Caco-2 (cell line): ENCODE data around the gene ADH1C. TPM values are rescaled to one million over a fixed set of nuclear protein-coding genes. Genes with fewer than 3 reads are reported as not detected.
"Not testable (repeated sequence)": the region's sequence is repeated elsewhere in the genome, so short reads cannot be mapped to it uniquely, and the experiment has no call there.

ENCODE experiments used
- BruUV-seq: library from RNA; stranded (reverse); fragments of 400-500 nt; replicated peaks from 2 replicates; lab custom pipeline; 2021; lab: Mats Ljungman, UMichigan
- CTCF ChIA-PET: fragments of 300-600 bp; sonication (Branson Sonifier 250); formaldehyde crosslinking; loops from one replicate; lab custom pipeline; 2022; ENCODE audit warnings: antibody characterized with exemption; lab: Charles Lee
- POLR2A ChIA-PET: fragments of 300-600 bp; sonication (Branson Sonifier 250); formaldehyde crosslinking; loops from one replicate; lab custom pipeline; 2022; ENCODE audit warnings: antibody characterized with exemption; lab: Charles Lee
- DNase-seq, 2 experiments: peaks; one replicate each; pipeline versions ENCODE4 v3.0.0 to v3.0.0-alpha.2; 2020 to 2022
- H3K27me3 ChIP-seq: replicated peaks from 2 replicates; pipeline ENCODE4 v1.6.0; 2011; ENCODE audit warnings: low read length; ENCODE audit not compliant: control insufficient read depth, insufficient read depth
- H3K36me3 ChIP-seq: 2 replicates; pipeline ENCODE4 v1.5.1; 2011; ENCODE audit warnings: low read length; ENCODE audit not compliant: control insufficient read depth, insufficient read depth
- H3K4me1 ChIP-seq: fragments of 250-450 bp; sonication (Bioruptor Pico); 2 replicates; pipeline ENCODE4 v1.5.1; 2020; ENCODE audit warnings: mild to moderate bottlenecking
- H3K4me3 ChIP-seq: 2 replicates; pipeline ENCODE4 v1.5.1; 2011; ENCODE audit warnings: low read depth, mild to moderate bottlenecking, control low read depth, low read length
- H3K9me3 ChIP-seq: fragments of 250-450 bp; sonication (Bioruptor Pico); 2 replicates; pipeline ENCODE4 v1.5.1; 2020; ENCODE audit warnings: mild to moderate bottlenecking, moderate library complexity
- H3K27ac Mint-ChIP-seq: one replicate; pipeline ENCODE4 v1.8.0; 2022; ENCODE audit warnings: mixed read lengths; ENCODE audit not compliant: unreplicated experiment
- H3K27me3 Mint-ChIP-seq: one replicate; pipeline ENCODE4 v1.8.0; 2022; ENCODE audit warnings: mixed read lengths; ENCODE audit not compliant: insufficient read depth, unreplicated experiment
- H3K36me3 Mint-ChIP-seq: one replicate; pipeline ENCODE4 v1.8.0; 2022; ENCODE audit warnings: mild to moderate bottlenecking, mixed read lengths; ENCODE audit not compliant: insufficient read depth, unreplicated experiment
- H3K4me1 Mint-ChIP-seq: one replicate; pipeline ENCODE4 v1.8.0; 2022; ENCODE audit warnings: low read depth, mixed read lengths; ENCODE audit not compliant: unreplicated experiment
- H3K4me3 Mint-ChIP-seq: one replicate; pipeline ENCODE4 v1.8.0; 2022; ENCODE audit warnings: mild to moderate bottlenecking, moderate library complexity, mixed read lengths; ENCODE audit not compliant: unreplicated experiment
- H3K9me3 Mint-ChIP-seq: one replicate; pipeline ENCODE4 v1.8.0; 2022; ENCODE audit warnings: mixed read lengths; ENCODE audit not compliant: unreplicated experiment
- intact Hi-C: fragments of 100-400 bp; cut with micrococcal nuclease; formaldehyde crosslinking; loops from one replicate; pipeline ENCODE4 v1.10.0; 2022; ENCODE audit not compliant: unreplicated experiment
- total RNA-seq: library from RNA; stranded (reverse); gene quantifications from 2 replicates; pipeline ENCODE4 v1.2.3, GENCODE V29; 2022
- TF ChIP-seq, protein P1 (sequence below), 2 experiments: fragments of 200-600 bp in 1 of 2; IDR thresholded peaks; 1 replicate in 1 of 2; 2 replicates in 1 of 2; pipeline versions ENCODE4 v1.5.1 to v1.8.0; 2011 to 2022; ENCODE audit warnings: antibody characterized with exemption in 1 of 2, control low read depth in 1 of 2, inconsistent platforms in 1 of 2, low read depth in 1 of 2, low read length in 1 of 2, mild to moderate bottlenecking in 1 of 2, moderate library complexity in 1 of 2; ENCODE audit not compliant: insufficient read depth in 1 of 2, severe bottlenecking in 1 of 2, unreplicated experiment in 1 of 2

ADH1C gene
- total RNA-seq, 1 experiment from 2014 or later: 0.23 TPM

DNA sequence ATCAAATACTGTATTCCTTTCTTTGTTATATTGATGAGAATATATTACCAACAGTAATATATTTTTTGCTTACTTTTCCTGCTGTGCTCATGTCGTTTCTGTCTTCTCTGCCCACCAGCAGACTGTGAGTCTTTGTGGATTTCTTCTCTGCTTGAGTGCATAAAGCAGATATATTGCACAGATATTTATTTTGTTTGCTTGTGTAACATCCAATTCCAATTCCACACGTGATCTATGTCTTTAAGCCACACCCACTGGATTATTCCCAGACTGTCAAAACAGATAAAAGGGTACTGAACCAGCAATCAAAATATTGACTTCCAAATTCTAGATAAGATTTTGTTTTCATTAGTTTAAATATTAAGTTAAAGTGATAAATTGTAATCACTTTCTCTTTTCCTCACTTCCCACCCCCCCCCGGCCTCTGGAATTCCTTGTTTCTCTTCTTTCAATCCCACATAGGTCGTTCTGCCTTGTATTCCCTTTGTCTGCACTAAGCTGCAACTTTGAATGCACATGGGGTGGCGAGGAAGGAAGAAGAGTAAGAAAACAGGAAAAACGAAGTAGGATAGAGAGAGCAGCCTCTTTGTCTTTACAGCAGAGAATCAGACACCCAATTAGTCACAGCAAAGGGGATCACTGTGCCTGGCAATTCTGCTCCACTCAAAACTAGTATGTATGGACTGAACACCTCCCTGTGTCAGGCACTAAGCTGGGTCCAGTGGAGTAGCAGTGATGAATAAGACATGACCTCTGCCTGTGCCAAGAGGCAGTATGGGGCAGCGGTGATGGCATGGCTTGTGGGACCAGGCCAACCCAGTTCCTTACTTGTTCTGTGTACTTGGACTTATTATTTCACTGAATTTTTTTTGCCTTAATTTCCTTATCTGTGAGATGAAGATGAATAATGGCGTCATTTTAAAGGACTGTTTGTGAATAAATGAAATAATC lies 31.0 kb downstream of the ADH1C start, which contains the start of gene ADH1B:
Gene ADH1B (minus strand): TSS at position 161 of the 951 bp plus-strand sequence. CDS start 70 bp downstream, at position 91.
- no TSS peak for BruUV-seq
- H3K36me3 Mint-ChIP-seq: no peaks in the 10 kb centered on the region
- H3K4me1 Mint-ChIP-seq: no peaks in the 10 kb centered on the region
- ChIA-PET CTCF (no interaction called here), POLR2A (no interaction called here)
- H3K9me3 Mint-ChIP-seq: no peaks in the 10 kb centered on the region
- no peaks in the 10 kb centered on the region for H3K4me1 ChIP-seq
- peaks cover 4% of the 10 kb centered on the region; the same call in 1 of the 2 replicates for H3K9me3 ChIP-seq
- no peak for DNase-seq
- H3K4me3 Mint-ChIP-seq: no peak within 1 kb of the TSS
- no peak within 1 kb of the TSS for H3K27ac Mint-ChIP-seq
- TF ChIP-seq, protein P1, sequence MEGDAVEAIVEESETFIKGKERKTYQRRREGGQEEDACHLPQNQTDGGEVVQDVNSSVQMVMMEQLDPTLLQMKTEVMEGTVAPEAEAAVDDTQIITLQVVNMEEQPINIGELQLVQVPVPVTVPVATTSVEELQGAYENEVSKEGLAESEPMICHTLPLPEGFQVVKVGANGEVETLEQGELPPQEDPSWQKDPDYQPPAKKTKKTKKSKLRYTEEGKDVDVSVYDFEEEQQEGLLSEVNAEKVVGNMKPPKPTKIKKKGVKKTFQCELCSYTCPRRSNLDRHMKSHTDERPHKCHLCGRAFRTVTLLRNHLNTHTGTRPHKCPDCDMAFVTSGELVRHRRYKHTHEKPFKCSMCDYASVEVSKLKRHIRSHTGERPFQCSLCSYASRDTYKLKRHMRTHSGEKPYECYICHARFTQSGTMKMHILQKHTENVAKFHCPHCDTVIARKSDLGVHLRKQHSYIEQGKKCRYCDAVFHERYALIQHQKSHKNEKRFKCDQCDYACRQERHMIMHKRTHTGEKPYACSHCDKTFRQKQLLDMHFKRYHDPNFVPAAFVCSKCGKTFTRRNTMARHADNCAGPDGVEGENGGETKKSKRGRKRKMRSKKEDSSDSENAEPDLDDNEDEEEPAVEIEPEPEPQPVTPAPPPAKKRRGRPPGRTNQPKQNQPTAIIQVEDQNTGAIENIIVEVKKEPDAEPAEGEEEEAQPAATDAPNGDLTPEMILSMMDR (IDR thresholded peaks at IDR 0.05; ENCODE audit: insufficient read depth in 1 of 2, low read depth in 1 of 2, low read length in 1 of 2, severe bottlenecking in 1 of 2, unreplicated experiment in 1 of 2): no peak
- H3K27me3 Mint-ChIP-seq: no peaks in the 10 kb centered on the region
- H3K4me3 ChIP-seq: no peak within 1 kb of the TSS
- H3K36me3 ChIP-seq: no peaks in the 10 kb centered on the region
- no peaks in the 10 kb centered on the region for H3K27me3 ChIP-seq
- intact Hi-C loops: no loop called here

DNA sequence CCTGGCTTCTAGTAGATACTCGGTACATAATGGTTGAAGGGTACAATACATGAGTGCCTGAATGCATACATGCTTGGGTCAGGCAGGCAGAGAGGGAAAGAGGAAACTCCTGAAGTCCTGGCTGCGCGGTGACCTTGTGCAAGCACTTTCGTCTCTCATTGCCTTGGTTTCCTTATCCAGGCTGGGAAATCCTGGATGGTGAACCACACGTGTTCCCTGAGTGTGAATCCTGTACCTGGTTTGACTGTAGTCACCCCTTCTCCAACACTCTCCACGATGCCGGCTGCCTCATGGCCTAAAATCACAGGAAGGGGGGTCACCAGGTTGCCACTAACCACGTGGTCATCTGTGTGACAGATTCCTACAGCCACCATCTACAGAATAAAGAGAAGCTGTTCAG lies 34.7 kb downstream of the ADH1C start:
- H3K4me3 Mint-ChIP-seq, H3K36me3 Mint-ChIP-seq, H3K9me3 Mint-ChIP-seq, POLR2A ChIA-PET, H3K27ac Mint-ChIP-seq, intact Hi-C loops, H3K9me3 ChIP-seq, H3K4me1 ChIP-seq, BruUV-seq, H3K27me3 ChIP-seq, H3K27me3 Mint-ChIP-seq, H3K4me3 ChIP-seq, CTCF ChIA-PET, DNase-seq, H3K4me1 Mint-ChIP-seq, H3K36me3 ChIP-seq: not testable (repeated sequence)

DNA sequence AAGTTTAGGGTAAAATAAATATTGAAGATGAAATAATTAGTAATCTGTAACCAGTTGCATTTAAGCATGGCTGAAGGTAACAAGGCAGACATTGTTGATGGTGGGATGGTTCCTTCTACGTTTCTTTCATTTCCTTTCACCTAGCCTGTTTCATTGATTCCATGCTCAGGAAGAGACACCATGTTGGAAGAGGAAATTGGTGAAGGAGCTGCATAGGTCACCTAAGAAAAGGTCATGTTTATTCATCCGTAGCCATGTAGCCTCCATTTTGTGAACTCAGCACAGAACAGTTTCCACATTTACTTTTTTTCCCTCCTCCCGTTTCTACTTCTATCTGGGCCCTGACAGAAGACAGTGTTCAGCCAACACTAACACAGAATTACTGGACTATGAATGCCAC lies 35.2 kb downstream of the ADH1C start:
- no TSS peak for BruUV-seq
- TF ChIP-seq, protein P1 (IDR thresholded peaks at IDR 0.05; ENCODE audit: insufficient read depth in 1 of 2, low read depth in 1 of 2, low read length in 1 of 2, severe bottlenecking in 1 of 2, unreplicated experiment in 1 of 2): no peak

More for the DNA sequence above, 35.2 kb downstream of the ADH1C start:
- Mint-ChIP-seq H3K27ac (no peak overlapping the region), H3K4me3 (no peak overlapping the region), H3K36me3 (no peaks in the 10 kb centered on the region), H3K27me3 (no peaks in the 10 kb centered on the region), H3K4me1 (no peaks in the 10 kb centered on the region), H3K9me3 (no peaks in the 10 kb centered on the region)
- intact Hi-C loops: no loop called here
- DNase-seq: no peak
- Histone ChIP-seq H3K27me3 (no peaks in the 10 kb centered on the region), H3K4me1 (no peaks in the 10 kb centered on the region), H3K36me3 (no peaks in the 10 kb centered on the region), H3K4me3 (no peak overlapping the region), H3K9me3 (peaks cover 4% of the 10 kb centered on the region; the same call in 1 of the 2 replicates)
- POLR2A ChIA-PET: no interaction called here
- CTCF ChIA-PET: no interaction called here
